Measurements from ENCODE around the gene EXT2. TPM values are rescaled to one million over a fixed set of nuclear protein-coding genes. Genes with fewer than 3 reads are reported as not detected.

Gene EXT2
- total RNA-seq (2021; ENCODE audit: unreplicated experiment) (42.8 TPM), Bru-seq, nascent RNA (percentile 70 among the genes with signal in this experiment), BruChase-seq, experiment 1, labeled RNA remaining after a 6-hour chase (percentile 64 among the genes with signal in this experiment), BruChase-seq, experiment 2, labeled RNA remaining after a 2-hour chase (percentile 61 among the genes with signal in this experiment)
- 29.5 and 33.8 TPM in 2 replicates for polyA plus RNA-seq (2012)
- long read RNA-seq, transcript EXT2-210 (14 exons, 3,136 nt), result major isoform, 99 of 144 reads
- long read RNA-seq, partial matches to known transcripts, result 28 of 144 reads
- long read RNA-seq, other reads (novel, unspliced or antisense), result 17 of 144 reads

DNA sequence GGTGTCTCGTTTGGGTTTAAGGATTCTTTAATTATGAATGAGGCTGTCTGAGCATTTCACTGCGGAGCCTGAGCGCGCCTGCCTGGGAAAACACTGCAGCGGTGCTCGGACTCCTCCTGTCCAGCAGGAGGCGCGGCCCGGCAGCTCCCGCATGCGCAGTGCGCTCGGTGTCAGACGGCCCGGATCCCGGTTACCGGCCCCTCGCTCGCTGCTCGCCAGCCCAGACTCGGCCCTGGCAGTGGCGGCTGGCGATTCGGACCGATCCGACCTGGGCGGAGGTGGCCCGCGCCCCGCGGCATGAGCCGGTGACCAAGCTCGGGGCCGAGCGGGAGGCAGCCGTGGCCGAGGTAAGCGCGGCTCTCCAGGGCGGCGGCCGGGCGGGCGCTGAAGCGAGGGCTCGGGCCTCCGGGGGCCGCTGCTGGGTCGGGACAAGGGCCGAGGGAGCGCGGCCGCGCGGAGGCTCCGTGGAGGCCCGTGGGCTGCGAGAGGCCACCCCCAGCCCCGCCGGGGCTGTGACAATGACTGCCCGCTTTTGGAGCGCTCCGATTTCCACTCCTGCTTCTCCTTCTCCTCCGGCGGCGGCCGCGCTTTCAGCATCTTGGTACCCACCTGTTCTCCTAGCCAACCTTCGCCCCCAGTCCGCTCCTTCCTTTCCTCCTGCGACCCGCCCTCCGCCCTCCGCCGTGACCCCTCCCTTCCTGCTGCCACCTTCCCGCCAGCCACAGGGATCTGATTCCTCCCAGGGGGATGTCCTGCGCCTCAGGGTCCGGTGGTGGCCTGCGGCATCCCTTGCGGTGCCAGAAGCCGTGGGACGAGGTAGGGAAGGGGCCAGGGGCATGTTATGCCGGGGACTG is at the start of gene EXT2:
EXT2 (plus strand) TSS at position 173 of the 854 bp plus-strand sequence. CDS start 12,035 bp downstream, outside the sequence.
- peak; percentile 49 for DNase-seq (ENCODE audit: low read depth, low spot score)
- H3K27ac ChIP-seq (ENCODE audit: low read depth, low read length), result peak within 1 kb of the TSS; percentile 64
- H3K36me3 ChIP-seq (ENCODE audit: control insufficient read depth in 1 of 2, insufficient read depth in 2 of 2, low read length in 2 of 2), result no peaks in the 10 kb centered on the region
- H4K20me1 ChIP-seq (ENCODE audit: insufficient read depth), result 0 out of 2 replicates have a peak, but pooled peaks cover 5% of the 10 kb centered on the region
- no peaks in the 10 kb centered on the region for H3K9me3 ChIP-seq (ENCODE audit: control insufficient read depth in 1 of 2, insufficient read depth in 1 of 2, low read depth in 1 of 2, low read length in 2 of 2)
- no peaks in the 10 kb centered on the region for H3K9me2 ChIP-seq (ENCODE audit: insufficient read depth)
- H3K27me3 ChIP-seq (ENCODE audit: insufficient read depth, low read length), result no peaks in the 10 kb centered on the region
- peaks cover 3 to 19% of the 10 kb centered on the region in 2 experiments; a peak in 2 of 4 replicates for H3K4me1 ChIP-seq (ENCODE audit: control insufficient read depth in 1 of 2, insufficient read depth in 2 of 2, low read length in 2 of 2)
- ChIA-PET POLR2A (interaction anchor here (1.3 kb wide), 1 partner anchor 29 kb away, joined by 3 read pairs; the partner anchor contains the start of gene ACCS), CTCF (interaction anchor here (0.7 to 3.1 kb wide), 15 partner anchors 9 to 522 kb away, joined by 3 to 34 read pairs (median 4); no protein-coding TSS in a partner anchor), RAD21 (ENCODE audit: low non-redundant PET in 1 of 2, low total read pairs in 2 of 2, uncharacterized antibody in 2 of 2, unreplicated experiment in 2 of 2) (no interaction called here)
- H3K4me2 ChIP-seq (ENCODE audit: low read length), result peak within 1 kb of the TSS; percentile 83
- peak within 1 kb of the TSS; percentile 78 for H2AFZ ChIP-seq (ENCODE audit: low read depth, low read length, poor library complexity, severe bottlenecking)
- peaks cover 23% of the 10 kb centered on the region for H3K79me2 ChIP-seq (ENCODE audit: insufficient read depth, low read length)
- H3K4me3 ChIP-seq (replicated peaks in 1 of 2; ENCODE audit: low read depth in 1 of 2, low read length in 2 of 2), result peak within 1 kb of the TSS; percentile 81 to 89
- intact Hi-C loops (cut with micrococcal nuclease), result loop anchor here (2.0 kb wide), 1 partner anchor 443 kb away; no protein-coding TSS in a partner anchor
- BruUV-seq (replicated peaks), result no TSS peak
- peak; percentile 95 for ATAC-seq
- peak within 1 kb of the TSS; percentile 66 for H3K9ac ChIP-seq (ENCODE audit: low read length)
- no peak for TF ChIP-seq ELF1 (IDR thresholded peaks at IDR 0.05; ENCODE audit: borderline replicate concordance, low read depth)
- TF ChIP-seq CBX3 (IDR thresholded peaks at IDR 0.05; ENCODE audit: low read depth), result no peak
- TF ChIP-seq EZH2 (IDR thresholded peaks at IDR 0.05), result no peak
- TF ChIP-seq, protein P1, sequence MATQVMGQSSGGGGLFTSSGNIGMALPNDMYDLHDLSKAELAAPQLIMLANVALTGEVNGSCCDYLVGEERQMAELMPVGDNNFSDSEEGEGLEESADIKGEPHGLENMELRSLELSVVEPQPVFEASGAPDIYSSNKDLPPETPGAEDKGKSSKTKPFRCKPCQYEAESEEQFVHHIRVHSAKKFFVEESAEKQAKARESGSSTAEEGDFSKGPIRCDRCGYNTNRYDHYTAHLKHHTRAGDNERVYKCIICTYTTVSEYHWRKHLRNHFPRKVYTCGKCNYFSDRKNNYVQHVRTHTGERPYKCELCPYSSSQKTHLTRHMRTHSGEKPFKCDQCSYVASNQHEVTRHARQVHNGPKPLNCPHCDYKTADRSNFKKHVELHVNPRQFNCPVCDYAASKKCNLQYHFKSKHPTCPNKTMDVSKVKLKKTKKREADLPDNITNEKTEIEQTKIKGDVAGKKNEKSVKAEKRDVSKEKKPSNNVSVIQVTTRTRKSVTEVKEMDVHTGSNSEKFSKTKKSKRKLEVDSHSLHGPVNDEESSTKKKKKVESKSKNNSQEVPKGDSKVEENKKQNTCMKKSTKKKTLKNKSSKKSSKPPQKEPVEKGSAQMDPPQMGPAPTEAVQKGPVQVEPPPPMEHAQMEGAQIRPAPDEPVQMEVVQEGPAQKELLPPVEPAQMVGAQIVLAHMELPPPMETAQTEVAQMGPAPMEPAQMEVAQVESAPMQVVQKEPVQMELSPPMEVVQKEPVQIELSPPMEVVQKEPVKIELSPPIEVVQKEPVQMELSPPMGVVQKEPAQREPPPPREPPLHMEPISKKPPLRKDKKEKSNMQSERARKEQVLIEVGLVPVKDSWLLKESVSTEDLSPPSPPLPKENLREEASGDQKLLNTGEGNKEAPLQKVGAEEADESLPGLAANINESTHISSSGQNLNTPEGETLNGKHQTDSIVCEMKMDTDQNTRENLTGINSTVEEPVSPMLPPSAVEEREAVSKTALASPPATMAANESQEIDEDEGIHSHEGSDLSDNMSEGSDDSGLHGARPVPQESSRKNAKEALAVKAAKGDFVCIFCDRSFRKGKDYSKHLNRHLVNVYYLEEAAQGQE (IDR thresholded peaks at IDR 0.05; ENCODE audit: low read depth), result no peak
- TF ChIP-seq, protein P2, sequence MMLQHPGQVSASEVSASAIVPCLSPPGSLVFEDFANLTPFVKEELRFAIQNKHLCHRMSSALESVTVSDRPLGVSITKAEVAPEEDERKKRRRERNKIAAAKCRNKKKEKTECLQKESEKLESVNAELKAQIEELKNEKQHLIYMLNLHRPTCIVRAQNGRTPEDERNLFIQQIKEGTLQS (IDR thresholded peaks at IDR 0.05), result no peak
- no peak for TF ChIP-seq EGR1 (IDR thresholded peaks at IDR 0.05; ENCODE audit: low read depth)
- TF ChIP-seq, protein P3, sequence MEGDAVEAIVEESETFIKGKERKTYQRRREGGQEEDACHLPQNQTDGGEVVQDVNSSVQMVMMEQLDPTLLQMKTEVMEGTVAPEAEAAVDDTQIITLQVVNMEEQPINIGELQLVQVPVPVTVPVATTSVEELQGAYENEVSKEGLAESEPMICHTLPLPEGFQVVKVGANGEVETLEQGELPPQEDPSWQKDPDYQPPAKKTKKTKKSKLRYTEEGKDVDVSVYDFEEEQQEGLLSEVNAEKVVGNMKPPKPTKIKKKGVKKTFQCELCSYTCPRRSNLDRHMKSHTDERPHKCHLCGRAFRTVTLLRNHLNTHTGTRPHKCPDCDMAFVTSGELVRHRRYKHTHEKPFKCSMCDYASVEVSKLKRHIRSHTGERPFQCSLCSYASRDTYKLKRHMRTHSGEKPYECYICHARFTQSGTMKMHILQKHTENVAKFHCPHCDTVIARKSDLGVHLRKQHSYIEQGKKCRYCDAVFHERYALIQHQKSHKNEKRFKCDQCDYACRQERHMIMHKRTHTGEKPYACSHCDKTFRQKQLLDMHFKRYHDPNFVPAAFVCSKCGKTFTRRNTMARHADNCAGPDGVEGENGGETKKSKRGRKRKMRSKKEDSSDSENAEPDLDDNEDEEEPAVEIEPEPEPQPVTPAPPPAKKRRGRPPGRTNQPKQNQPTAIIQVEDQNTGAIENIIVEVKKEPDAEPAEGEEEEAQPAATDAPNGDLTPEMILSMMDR (IDR thresholded peaks at IDR 0.05 in 2 of 3, conservative IDR thresholded peaks at IDR 0.05 in 1 of 3; ENCODE audit: borderline replicate concordance in 1 of 3, insufficient read depth in 1 of 3, low read depth in 2 of 3, low read length in 2 of 3), result peak; percentile 49 to 83 (median 77); a peak in 5 of 6 replicates
- no peak for TF ChIP-seq RAD21 (IDR thresholded peaks at IDR 0.05; ENCODE audit: low read depth)
- no peak for TF ChIP-seq CEBPB (IDR thresholded peaks at IDR 0.05; ENCODE audit: low read depth)
- no peak for TF ChIP-seq SP1 (IDR thresholded peaks at IDR 0.05; ENCODE audit: low read depth)
- no peak for TF ChIP-seq FOSL1 (IDR thresholded peaks at IDR 0.05; ENCODE audit: low read depth)
- no peak for TF ChIP-seq SRF (IDR thresholded peaks at IDR 0.05; ENCODE audit: low read depth)
- TF ChIP-seq TCF7L2 (IDR thresholded peaks at IDR 0.05; ENCODE audit: borderline replicate concordance, extremely low read depth, insufficient read depth, insufficient read length), result no peak
- TF ChIP-seq ZFX (IDR thresholded peaks at IDR 0.05), result peak; percentile 94
- no peak for TF ChIP-seq ZNF274 (IDR thresholded peaks at IDR 0.05; ENCODE audit: low read depth, low read length)
- no peak for TF ChIP-seq YY1 (IDR thresholded peaks at IDR 0.05; ENCODE audit: extremely low read depth, insufficient replicate concordance, low read depth, low read length)
